GM18502 (cell line): Measurements from ENCODE around the gene NOG.

Experiments
- ATAC-seq: cut with Tn5 transposase; IDR thresholded peaks from one replicate; pipeline ENCODE4 v1.9.1; 2021; ENCODE audit warnings: mild to moderate bottlenecking; ENCODE audit not compliant: unreplicated experiment, poor library complexity

NOG gene

GRCh38 chr17:56633681-56634080, 40.2 kb downstream of the NOG start:
- no peak for ATAC-seq

GRCh38 chr17:56635641-56636040, 42.1 kb downstream of the NOG start:
- no peak for ATAC-seq

- no peak for ATAC-seq
Measured at GRCh38 chr17:56636265-56636664, 42.8 kb downstream of the NOG start.

GRCh38 chr17:56637254-56637653, 43.8 kb downstream of the NOG start:
- ATAC-seq: no peak

- no peak for ATAC-seq
Measured at GRCh38 chr17:56638591-56639051, 45.1 kb downstream of the NOG start.

- ATAC-seq: no peak
Measured at GRCh38 chr17:56639517-56639916, 46.0 kb downstream of the NOG start.

GRCh38 chr17:56640116-56640515, 46.6 kb downstream of the NOG start:
- no peak for ATAC-seq

GRCh38 chr17:56641373-56641772, 47.9 kb downstream of the NOG start:
- no peak for ATAC-seq

- ATAC-seq: no peak
Measured at GRCh38 chr17:56641894-56642293, 48.4 kb downstream of the NOG start.

GRCh38 chr17:56642424-56642823, 48.9 kb downstream of the NOG start:
- ATAC-seq: no peak
